NOMO-1 treated with dmso at 0.1 percent for 144 hours (cell line): Measurements from ENCODE around the gene MBP.

ENCODE experiments used
- DNase-seq: peaks from one replicate; lab custom pipeline; 2025; ENCODE audit not compliant: unreplicated experiment; lab: John Stamatoyannopoulos, UW

The MBP gene

GRCh38 chr18:77069931-77070330 lies 62.7 kb downstream of the MBP start:
- DNase-seq: no peak

- DNase-seq: no peak
Observed at GRCh38 chr18:77069482-77069881, 63.1 kb downstream of the MBP start.

- DNase-seq: no peak
Observed at GRCh38 chr18:77068321-77069312, 64.0 kb downstream of the MBP start.

GRCh38 chr18:77067291-77068061 lies 65.1 kb downstream of the MBP start:
- peak; percentile 44 for DNase-seq

GRCh38 chr18:77066689-77067088 lies 65.9 kb downstream of the MBP start:
- no peak for DNase-seq

- DNase-seq: no peak
Observed at GRCh38 chr18:77066101-77066500, 66.5 kb downstream of the MBP start.

GRCh38 chr18:77065221-77065981 lies 67.2 kb downstream of the MBP start:
- peak; percentile 85 for DNase-seq

- peak; percentile 34 for DNase-seq
Observed at GRCh38 chr18:77063260-77063659, 69.3 kb downstream of the MBP start.

GRCh38 chr18:77062518-77063003 lies 70.0 kb downstream of the MBP start:
- no peak for DNase-seq

- DNase-seq: peak; percentile 75
Observed at GRCh38 chr18:77061946-77062517, 70.6 kb downstream of the MBP start.

- no peak for DNase-seq
Observed at GRCh38 chr18:77061281-77061945, 71.2 kb downstream of the MBP start.

- no peak for DNase-seq
Observed at GRCh38 chr18:77060151-77060550, 72.4 kb downstream of the MBP start.

GRCh38 chr18:77059294-77059916 lies 73.2 kb downstream of the MBP start:
- peak; percentile 28 for DNase-seq

GRCh38 chr18:77058290-77058835 lies 74.2 kb downstream of the MBP start:
- DNase-seq: no peak

- DNase-seq: no peak
Observed at GRCh38 chr18:77057006-77057395, 75.6 kb downstream of the MBP start.

- DNase-seq: no peak
Observed at GRCh38 chr18:77056344-77057005, 76.1 kb downstream of the MBP start.

GRCh38 chr18:77055429-77056300 lies 76.9 kb downstream of the MBP start:
- no peak for DNase-seq
